GM12874 (cell line): ENCODE measurements around the gene SZT2.

Source experiments
- CTCF ChIP-seq: IDR thresholded peaks from 2 replicates; pipeline ENCODE4 v1.5.1; 2011; ENCODE audit warnings: low read depth, mild to moderate bottlenecking, control low read depth, low read length, moderate library complexity; ENCODE audit not compliant: insufficient read depth

SZT2 gene

GRCh38 chr1:43354936-43355335, 34.8 kb upstream of the SZT2 start:
- TF ChIP-seq CTCF, result no peak

- no peak for TF ChIP-seq CTCF
Measured at GRCh38 chr1:43357251-43357650, 32.4 kb upstream of the SZT2 start.

- TF ChIP-seq CTCF, result peak; percentile 50; the same call in 1 of the 2 replicates
Measured at GRCh38 chr1:43358121-43358745, 31.5 kb upstream of the SZT2 start.

GRCh38 chr1:43358746-43359693, 30.7 kb upstream of the SZT2 start, which contains the start of gene CDC20:
Gene CDC20 (plus strand): TSS chr1:43358981. CDS start chr1:43359216, 235 bp downstream.
- TF ChIP-seq CTCF, result no peak

- TF ChIP-seq CTCF, result no peak
Measured at GRCh38 chr1:43359696-43360095, 30.0 kb upstream of the SZT2 start.

- TF ChIP-seq CTCF, result no peak
Measured at GRCh38 chr1:43360616-43361015, 29.1 kb upstream of the SZT2 start.

GRCh38 chr1:43363283-43363934, 26.3 kb upstream of the SZT2 start:
- no peak for TF ChIP-seq CTCF
